Astrocyte of the hippocampus (primary cell): ENCODE measurements around the gene OR2A25.
"Not testable (repeated sequence)": the region's sequence is repeated elsewhere in the genome, so short reads cannot be mapped to it uniquely, and the experiment has no call there.

ENCODE experiments used
- DNase-seq: peaks from one replicate; pipeline ENCODE4 v3.0.0; 2011; ENCODE audit warnings: low read depth, low spot score

OR2A25 gene, protein sequence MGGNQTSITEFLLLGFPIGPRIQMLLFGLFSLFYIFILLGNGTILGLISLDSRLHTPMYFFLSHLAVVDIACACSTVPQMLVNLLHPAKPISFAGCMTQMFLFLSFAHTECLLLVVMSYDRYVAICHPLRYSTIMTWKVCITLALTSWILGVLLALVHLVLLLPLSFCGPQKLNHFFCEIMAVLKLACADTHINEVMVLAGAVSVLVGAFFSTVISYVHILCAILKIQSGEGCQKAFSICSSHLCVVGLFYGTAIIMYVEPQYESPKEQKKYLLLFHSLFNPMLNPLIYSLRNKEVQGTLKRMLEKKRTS

DNA sequence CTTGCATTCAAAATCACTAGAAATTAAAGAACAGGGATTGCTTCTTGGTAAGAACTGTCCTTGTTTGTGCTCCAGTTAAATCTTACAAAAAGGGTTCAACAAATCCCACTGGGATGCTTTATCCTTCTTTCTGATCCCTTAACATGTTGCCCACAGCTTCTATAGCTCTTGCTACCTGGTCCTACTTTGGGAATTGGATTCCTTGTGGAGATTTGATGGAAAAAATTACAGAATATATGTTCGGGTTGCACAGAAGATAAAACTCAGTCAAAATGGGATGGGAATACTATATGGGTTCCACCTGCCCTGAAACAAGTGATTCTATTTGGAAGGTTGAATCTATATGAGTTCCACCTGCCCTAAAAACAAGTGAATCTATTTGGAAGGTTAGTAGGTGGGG lies at the start of gene OR2A25:
Gene OR2A25, plus strand, starts transcription at position 301 of the 400 bp plus-strand sequence. CDS start 4,409 bp downstream, outside the sequence.
- no peak for DNase-seq

DNA sequence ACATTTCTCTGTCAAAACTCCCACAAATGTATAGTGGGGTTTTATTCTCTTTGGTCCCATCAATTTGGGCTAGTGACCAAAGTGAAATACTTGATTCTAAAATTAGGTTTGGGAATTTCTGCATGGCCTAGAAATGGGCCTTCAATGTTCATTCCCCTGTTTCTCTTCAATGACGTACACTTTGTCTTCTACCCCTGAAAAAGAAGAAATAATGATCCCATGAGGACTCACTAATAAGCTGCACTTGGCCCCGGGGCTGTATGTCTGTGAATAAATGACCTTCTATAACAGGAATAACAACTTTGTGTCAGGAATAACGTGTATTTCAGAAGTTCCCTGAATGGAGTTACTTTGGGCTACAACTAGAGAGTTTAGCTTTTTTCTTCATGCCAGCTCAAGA lies 49.3 kb upstream of the OR2A25 start:
- DNase-seq, result no peak

DNA sequence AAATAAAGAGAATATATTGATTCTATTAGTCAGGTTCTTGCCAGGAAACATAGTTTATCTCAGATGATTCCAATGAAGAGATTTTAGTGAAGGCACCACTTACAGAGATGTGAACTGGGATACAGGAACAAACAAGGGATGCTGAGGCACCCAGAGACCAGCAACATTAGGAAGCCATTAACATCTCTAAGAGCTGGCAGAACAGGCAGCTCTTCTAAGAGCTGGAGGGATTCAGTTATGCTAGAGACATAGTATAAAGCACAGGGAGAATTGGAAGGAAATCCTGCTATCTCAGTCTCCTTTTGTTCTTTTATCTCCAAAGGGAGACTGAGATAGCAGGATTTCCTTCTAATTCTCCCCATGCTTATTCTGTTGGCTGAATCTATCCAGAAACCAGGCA lies 47.4 kb upstream of the OR2A25 start:
- DNase-seq, result no peak

DNA sequence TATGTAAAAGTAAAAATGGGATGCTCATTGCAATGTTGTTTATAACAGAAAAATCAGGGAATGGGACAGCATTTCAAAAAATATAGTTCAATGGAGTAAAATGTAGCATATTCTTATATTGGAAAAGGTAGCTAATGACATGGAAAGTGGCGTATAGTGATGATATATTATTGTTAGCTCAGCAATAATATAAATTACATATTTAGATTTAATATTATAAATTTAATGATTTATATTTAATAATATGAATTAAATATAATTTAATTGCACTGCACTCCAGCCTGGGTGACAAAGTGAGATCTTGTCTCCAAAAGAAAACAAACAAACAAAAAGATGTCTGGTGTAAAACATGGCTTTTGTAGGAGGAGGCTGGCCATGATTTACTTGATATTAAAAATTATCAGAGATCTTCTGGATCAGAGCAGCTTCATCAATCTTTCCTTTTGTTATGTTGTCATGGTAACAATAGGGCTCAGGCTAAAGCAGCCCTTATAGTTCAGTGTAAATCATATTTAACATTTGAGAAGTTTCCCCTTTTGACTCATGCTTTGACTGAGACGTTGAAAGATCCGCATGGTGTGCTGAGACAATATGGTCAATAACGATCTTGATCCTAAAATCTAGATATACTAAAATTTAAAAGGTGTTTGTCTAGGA lies 46.3 kb upstream of the OR2A25 start:
- DNase-seq, result no peak

DNA sequence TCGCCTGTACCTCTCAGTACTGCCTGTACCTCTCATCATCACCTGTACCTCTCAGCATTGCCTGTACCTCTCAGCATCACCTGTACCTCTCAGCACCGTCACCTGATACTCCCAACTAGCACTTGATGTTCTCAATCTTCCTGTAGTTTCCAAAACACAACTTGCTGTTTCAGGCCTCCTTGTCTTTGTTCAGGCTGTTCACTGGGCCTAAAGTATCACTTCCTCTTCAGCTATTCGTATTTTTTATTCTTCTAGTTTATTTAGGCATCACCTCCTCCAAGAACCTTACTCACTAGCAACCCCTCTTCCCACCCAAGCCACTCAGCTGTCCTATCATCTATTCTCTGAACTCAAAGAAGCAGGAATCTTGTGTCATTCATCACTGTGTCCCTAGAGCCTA lies 45.4 kb upstream of the OR2A25 start:
- DNase-seq, result no peak

DNA sequence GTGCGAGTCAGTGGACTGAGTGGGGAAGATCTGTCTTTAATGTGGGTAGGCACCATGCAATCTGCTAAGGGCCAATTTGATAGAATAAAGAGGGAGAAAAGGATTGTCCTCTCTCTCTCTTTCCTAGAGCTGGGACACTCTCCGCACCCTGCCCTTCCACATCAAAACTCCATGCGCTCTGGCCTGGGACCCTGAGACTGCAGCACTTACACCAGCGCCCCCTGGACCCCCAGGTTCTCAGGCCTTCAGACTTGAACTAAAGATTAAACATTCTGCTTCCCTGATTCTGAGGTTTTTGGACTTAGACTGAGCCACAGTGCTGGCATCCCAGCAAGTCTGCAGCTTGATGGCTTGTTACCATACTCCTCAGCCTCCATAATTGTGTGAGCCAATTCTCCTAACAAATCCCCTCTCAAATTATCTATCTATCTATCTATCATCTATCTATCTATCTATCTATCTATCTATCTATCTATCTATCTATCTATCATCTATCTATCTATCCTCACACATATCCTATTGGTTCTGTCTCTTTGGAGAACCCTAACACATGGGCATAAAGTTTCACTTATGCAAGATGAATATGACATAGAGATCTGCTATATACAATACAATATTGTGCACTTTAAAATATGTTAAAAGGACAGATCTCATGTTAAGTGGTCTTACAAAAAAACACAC lies 43.3 kb upstream of the OR2A25 start:
- DNase-seq, result no peak

DNA sequence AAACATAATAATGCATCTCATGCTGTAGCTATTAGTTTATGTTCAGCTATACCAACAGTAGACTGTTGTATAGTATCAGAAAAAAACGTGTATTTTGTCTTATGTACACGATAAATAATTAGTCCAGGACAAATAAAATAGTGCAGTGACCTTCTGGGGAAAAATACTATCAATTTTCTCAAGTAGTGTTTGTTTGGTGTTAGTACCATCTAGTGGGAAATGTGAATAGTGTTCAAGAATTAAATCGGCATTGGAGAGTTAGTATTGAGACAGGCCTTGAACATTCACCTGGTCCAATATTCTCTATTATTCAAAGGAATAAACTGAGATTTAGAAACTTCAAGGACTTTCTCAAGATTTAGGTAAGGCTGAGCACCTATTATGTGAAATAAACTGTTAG lies 42.5 kb upstream of the OR2A25 start:
- peak; percentile 44 for DNase-seq

DNA sequence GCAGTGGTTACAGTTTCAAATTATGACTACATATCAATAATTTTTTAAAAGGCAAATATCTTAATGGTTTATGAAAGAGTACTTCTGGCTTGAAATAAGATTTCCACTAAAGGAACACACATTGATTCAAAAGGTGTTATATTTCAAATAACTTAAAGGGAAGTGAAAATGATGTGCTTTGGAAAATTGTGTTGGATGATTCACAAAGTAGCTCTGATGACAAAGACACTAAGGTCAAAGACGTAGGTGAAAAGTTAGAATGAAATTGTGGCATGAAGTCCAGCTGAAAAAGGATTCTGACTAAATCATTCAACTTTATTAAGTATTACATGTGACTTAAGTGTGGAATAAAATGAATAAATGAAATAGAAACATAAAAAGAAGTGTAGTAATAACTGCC lies 41.6 kb upstream of the OR2A25 start:
- no peak for DNase-seq

DNA sequence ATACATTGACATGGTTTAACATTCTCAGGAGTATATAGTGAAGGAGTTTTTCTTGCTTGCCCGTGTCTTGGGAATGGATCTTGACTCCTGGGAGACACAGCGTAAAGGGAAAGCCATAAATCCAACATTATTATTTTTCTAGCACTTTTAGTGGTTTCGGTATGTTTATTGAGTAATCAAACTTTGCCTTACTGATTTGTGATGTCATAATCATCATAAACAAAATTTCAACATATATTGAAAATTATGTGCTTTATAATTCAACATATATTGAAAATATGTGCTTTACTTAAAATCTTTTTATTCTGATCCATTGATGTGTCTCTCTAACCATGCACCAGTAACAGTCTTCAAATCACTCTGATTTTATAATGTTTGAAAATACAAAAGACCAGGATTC lies 41.1 kb upstream of the OR2A25 start:
- no peak for DNase-seq

DNA sequence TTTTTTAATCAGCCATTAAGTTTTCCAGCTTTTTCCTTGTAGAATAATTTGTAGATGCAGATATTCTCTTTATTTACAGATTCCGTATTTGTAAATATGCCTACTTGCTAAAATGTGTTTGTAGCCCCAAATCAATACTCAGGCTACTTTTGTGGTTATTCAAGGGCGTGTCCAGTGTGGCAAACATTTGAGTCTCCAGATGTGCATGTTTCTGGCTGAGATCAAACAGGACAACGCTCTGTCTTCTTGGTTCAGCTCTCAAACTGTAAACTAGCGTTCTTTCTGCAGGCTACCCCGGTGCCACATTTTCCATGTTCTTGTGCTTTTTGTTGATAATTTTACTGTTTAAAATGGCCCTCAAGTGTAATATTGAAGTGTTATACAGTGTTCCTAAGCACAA lies 37.1 kb upstream of the OR2A25 start:
- no peak for DNase-seq

DNA sequence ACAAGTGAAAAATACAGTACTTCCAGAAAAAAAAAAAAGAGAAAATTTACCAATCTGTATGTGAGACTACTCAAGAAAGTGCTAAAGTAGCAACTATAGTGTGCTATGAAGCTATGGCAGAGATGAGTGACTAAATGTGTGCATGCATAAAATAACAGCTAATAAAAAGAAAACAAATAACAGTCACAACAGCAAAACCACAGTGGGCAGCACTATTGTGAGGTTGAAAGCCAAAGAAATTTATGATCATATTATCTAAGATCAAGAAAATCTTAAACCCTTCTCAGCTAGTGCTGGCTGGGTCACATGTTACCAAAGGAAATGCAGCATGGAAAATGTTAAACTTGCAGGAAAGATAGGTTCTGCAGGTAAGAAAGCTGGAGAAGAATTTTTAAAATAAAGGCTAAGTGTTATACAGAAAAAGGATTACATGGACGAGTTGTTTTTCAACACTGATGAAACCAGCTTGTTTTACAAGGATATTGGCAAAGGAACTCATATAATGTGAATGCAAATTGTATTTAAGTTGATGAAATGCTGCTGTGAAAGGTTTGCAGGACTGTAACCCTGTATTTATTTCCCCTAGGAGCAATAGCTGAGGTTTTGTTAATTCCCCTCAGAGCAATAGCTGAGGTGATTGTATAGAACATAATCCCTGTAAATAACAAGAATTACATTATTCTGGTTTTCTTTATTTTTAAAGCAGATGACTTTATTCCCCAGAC lies 36.5 kb upstream of the OR2A25 start:
- DNase-seq, result no peak

DNA sequence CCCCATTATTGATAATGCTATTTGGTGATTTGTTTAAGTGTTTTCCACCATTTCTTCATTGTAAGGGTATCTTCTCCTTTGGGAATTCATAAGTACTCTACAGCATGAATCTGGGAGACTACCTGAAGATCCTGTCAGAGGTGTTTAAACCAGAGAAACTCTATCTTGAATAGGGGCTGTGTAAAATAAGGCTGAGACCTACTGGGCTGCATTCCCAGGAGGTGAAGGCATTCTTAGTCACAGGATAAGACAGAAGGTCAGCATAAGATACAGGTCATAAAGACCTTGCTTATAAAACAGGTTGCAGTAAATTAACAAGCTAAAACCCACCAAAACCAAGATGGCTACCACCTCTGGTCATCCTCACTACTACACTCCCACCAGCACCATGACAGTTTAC lies 34.2 kb upstream of the OR2A25 start:
- no peak for DNase-seq

DNA sequence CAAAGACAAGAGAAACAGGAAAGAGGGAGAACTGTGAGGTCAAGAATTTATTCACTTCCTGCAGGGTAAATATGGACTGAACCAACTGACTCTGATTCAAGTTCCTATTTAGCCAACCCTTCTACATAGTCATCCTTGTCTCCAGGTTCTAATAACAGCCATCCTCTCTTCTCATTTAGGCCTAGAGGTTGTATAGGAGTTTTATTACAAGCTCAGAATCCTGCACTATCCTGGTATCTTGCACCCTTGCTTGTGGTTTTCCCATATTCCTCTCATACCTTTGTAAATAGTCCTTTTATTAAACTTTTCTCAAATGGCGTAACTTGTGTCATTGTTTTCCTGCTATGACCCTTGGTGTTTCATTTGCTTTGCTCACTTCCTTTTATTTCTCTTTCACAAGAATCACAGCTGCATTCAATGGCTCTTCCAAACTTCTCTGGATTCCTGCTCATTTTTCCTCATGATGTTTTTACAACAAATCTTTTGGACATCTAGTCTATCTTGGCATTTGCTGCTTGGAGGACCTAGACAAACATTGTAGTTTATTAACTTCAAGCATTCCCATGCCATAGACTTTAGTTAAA lies 33.2 kb upstream of the OR2A25 start:
- DNase-seq, result no peak

DNA sequence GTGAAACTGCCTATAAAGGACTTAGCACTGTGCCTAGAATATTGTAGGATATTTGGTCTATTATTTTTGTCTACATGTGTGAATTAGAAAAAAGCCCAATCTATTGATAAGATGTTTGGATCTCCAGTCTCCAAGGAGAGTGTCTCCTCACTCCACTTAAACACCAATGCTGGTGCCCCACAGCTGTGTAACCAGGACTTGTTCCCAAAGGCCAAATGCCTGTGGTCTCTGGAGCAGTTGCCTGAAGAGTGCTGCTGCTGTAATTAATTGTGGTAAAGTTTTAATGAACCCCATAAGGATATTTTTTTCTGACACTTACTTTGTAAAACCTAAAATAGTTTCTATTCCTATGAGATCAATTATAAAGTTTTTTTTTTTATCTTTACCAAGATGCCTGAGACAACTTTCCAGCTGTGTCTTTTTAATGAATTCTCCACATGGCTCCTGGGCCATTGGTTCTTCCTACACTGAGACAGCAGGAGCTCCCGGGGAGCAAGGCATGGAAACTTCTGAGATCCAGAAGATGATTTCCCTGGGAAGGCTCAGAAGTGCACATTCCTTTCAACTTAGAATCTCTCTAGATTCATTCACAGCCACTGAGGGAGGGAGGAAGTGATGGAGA lies 32.1 kb upstream of the OR2A25 start:
- no peak for DNase-seq

DNA sequence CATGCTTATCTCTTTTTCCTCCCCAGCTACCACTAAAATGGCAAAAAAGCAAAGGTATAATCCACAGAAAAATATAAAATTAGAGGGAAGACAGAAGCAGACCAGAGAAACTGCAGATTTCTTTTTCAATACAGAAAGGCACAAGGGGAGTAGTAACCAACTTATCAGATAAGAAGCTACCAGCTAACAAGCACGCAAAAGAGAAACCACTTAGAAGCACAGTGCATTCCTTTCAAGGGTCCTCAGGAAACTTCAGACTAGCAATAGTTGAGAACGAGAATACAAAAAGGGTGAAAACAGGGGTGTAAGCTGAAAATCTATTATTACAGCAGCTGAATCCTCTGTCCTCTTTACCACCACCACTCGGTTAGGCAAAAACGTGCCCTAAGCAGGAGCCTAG lies 30.7 kb upstream of the OR2A25 start:
- DNase-seq, result no peak

DNA sequence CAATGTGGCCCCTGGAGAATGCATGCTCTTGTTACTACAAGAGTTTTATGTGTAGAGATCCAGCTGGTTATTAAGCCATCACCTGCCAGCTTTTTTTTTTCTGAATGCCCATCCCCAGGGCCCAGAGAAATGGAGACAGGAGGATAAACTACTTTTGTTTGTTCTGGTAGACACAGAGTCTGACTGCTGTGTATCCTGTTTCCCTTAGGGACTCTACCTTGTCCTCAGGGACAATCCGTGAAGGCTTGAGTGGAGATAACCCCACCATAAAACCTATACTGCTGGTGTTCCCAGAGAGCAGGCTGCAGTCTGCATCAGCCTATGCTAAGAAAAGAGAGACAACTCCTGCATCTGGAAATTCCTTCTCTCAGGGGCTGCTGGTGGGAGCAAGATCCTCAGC lies 21.0 kb upstream of the OR2A25 start, which contains the start of gene OR2A5:
Gene OR2A5, plus strand, starts transcription at position 301 of the 400 bp plus-strand sequence. CDS start 1,454 bp downstream, outside the sequence.
- DNase-seq, result no peak

DNA sequence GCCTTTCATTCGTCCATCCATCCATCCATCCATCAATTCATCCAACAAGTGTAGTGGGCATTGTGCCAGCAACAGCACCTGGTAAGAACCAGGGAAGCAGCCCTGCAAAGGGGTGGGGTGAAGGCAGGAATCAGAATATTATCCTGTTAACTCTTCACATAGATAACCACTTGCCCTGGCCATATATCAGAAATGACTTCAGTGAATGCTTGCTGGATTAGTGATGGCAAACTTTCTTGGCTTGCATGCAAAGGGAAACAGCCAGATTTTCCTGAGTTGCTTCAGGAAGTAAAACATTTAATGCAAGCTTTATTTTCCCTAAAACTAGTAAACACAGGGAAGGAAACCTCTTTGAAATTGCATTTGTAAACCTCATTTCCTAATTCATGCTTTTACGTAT lies 20.1 kb upstream of the OR2A25 start:
- DNase-seq, result no peak

DNA sequence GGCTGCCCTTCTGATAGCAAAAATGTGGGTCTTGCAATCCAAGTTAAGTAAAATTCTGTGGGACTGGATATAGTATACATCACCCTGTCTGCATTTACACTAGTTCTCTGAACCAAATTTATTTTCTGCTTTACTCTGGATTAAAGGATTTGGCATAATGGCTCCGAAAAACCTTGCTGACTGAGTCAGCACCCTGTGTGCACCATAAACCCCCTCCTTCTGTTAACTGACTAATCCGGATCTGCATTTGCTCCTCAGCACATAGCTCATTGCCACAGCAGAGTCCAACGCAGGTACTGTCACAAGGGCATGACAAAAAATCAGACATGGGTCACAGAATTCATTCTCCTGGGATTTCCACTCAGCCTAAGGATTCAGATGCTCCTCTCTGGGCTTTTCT lies 19.5 kb upstream of the OR2A25 start:
- no peak for DNase-seq

DNA sequence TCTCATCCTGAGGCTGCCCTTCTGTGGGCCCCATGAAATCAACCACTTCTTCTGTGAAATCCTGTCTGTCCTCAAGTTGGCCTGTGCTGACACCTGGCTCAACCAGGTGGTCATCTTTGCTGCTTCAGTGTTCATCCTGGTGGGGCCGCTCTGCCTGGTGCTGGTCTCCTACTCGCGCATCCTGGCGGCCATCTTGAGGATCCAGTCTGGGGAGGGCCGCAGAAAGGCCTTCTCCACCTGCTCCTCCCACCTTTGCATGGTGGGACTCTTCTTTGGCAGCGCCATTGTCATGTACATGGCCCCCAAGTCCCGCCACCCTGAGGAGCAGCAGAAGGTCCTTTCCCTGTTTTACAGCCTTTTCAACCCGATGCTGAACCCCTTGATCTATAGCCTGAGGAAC lies 18.7 kb upstream of the OR2A25 start:
- DNase-seq, result not testable (repeated sequence)

DNA sequence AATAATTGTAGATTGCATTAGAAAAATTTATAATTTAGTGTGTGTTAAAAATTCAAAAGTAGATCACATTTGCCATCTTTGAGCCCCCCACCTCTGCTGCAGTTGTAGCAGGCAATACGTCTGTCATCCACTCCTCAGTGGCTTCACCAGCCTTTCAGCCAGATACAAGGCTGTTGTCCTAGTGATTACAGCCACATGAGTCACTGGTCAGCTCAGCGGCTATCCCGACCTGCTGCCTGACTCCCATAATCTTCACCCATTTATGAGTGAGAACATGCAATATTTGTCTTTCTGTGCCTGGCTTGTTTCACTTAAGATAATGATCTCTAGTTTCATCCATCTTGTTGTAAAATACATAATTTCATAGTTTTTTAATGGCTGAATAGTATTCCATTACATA lies 11.7 kb upstream of the OR2A25 start:
- DNase-seq, result no peak

DNA sequence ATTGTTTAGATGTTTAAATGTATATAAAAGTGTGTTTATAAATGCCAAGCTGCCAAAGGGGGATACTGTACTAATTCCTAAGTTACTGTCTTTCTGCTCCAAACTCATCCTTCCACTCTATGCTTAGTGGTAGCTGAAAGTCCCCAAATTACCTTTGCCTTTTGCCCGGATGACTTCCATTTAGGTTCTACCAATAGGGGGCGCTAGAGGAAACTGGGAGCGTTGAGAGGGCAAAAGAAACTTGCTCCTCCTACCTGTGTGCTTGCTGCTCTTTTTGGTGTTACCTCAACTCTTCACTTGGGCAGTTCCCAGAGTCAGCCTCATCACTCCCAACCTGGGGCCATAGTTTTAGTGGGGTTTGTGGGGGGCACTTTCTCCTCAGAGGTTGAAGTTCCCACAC lies 5.9 kb upstream of the OR2A25 start:
- no peak for DNase-seq
